Mesenchymal stem cell (in vitro differentiated cells and primary cell): ENCODE results near the gene MIEN1.

Source experiments
- DNase-seq: peaks from one replicate; pipeline ENCODE4 v3.0.0-alpha.2; 2013
- H2AFZ ChIP-seq: one replicate; pipeline ENCODE4 v1.6.1; 2013; ENCODE audit warnings: low read depth, mild to moderate bottlenecking, control low read depth, inconsistent platforms, low read length, moderate library complexity
- H2AK5ac ChIP-seq: 2 replicates; pipeline ENCODE4 v1.6.1; 2013; ENCODE audit warnings: low read length, moderate library complexity, mild to moderate bottlenecking, inconsistent platforms; ENCODE audit not compliant: severe bottlenecking
- H2BK120ac ChIP-seq: one replicate; pipeline ENCODE4 v1.6.1; 2013; ENCODE audit warnings: low read depth, mild to moderate bottlenecking, inconsistent platforms, low read length, moderate library complexity
- H2BK12ac ChIP-seq, 2 experiments: one replicate each; pipeline ENCODE4 v1.6.1; 2013; ENCODE audit warnings: inconsistent platforms in 2 of 2, low read length in 2 of 2, mild to moderate bottlenecking in 2 of 2, moderate library complexity in 2 of 2, control low read depth in 1 of 2
- H2BK15ac ChIP-seq: one replicate; pipeline ENCODE4 v1.6.1; 2013; ENCODE audit warnings: mild to moderate bottlenecking, low read depth, inconsistent platforms; ENCODE audit not compliant: poor library complexity, severe bottlenecking
- H2BK5ac ChIP-seq: 2 replicates; pipeline ENCODE4 v1.6.1; 2013; ENCODE audit warnings: low read depth, mild to moderate bottlenecking, low read length, control low read depth, inconsistent platforms; ENCODE audit not compliant: poor library complexity, severe bottlenecking
- H3K14ac ChIP-seq, 2 experiments: one replicate each; pipeline ENCODE4 v1.6.1; 2013; ENCODE audit warnings: inconsistent platforms in 2 of 2, low read length in 2 of 2, control low read depth in 1 of 2, mild to moderate bottlenecking in 1 of 2, moderate library complexity in 1 of 2
- H3K18ac ChIP-seq, 2 experiments: one replicate each; pipeline ENCODE4 v1.6.1; 2013; ENCODE audit warnings: inconsistent platforms in 2 of 2, low read length in 2 of 2, control low read depth in 1 of 2, low read depth in 1 of 2, mild to moderate bottlenecking in 1 of 2
- H3K23ac ChIP-seq, 2 experiments: one replicate each; pipeline ENCODE4 v1.6.1; 2013; ENCODE audit warnings: inconsistent platforms in 2 of 2, low read length in 2 of 2, mild to moderate bottlenecking in 2 of 2, moderate library complexity in 2 of 2, control low read depth in 1 of 2
- H3K27ac ChIP-seq: 2 replicates; pipeline ENCODE4 v1.5.1; 2013; ENCODE audit warnings: mild to moderate bottlenecking, moderate library complexity, low read length, control low read depth, inconsistent platforms; ENCODE audit not compliant: poor library complexity, severe bottlenecking
- H3K27me3 ChIP-seq, 2 experiments: 2 replicates each; pipeline versions ENCODE4 v1.6.1 to v1.7.0; 2013; ENCODE audit warnings: low read length in 2 of 2, mild to moderate bottlenecking in 2 of 2, moderate library complexity in 2 of 2, control low read depth in 1 of 2, inconsistent platforms in 1 of 2; ENCODE audit not compliant: control insufficient read depth in 1 of 2, insufficient read depth in 1 of 2
- H3K36me3 ChIP-seq, 2 experiments: 2 replicates each; pipeline versions ENCODE4 v1.6.1 to v1.7.0; 2013; ENCODE audit warnings: low read length in 2 of 2, control low read depth in 1 of 2, inconsistent platforms in 1 of 2, low read depth in 1 of 2, mild to moderate bottlenecking in 1 of 2; ENCODE audit not compliant: insufficient read depth in 2 of 2, control insufficient read depth in 1 of 2
- H3K4ac ChIP-seq, 2 experiments: one replicate each; pipeline ENCODE4 v1.6.1; 2013; ENCODE audit warnings: inconsistent platforms in 2 of 2, low read length in 2 of 2, mild to moderate bottlenecking in 2 of 2, moderate library complexity in 2 of 2, control low read depth in 1 of 2, low read depth in 1 of 2
- H3K4me1 ChIP-seq: 2 replicates; pipeline ENCODE4 v1.6.1; 2013; ENCODE audit warnings: low read depth, low read length, control low read depth; ENCODE audit not compliant: control insufficient read depth, insufficient read depth
- H3K4me2 ChIP-seq: 2 replicates; pipeline ENCODE4 v1.6.1; 2013; ENCODE audit warnings: low read length, mild to moderate bottlenecking, inconsistent platforms; ENCODE audit not compliant: poor library complexity, severe bottlenecking
- H3K4me3 ChIP-seq, 2 experiments: 2 replicates each; pipeline versions ENCODE4 v1.5.1 to v1.7.0; 2013; ENCODE audit warnings: low read length in 2 of 2, mild to moderate bottlenecking in 2 of 2, control low read depth in 1 of 2, low read depth in 1 of 2; ENCODE audit not compliant: insufficient read depth in 1 of 2
- H3K79me1 ChIP-seq: replicated peaks from 2 replicates; pipeline ENCODE4 v1.6.1; 2013; ENCODE audit warnings: mild to moderate bottlenecking, control low read depth, low read length, inconsistent platforms; ENCODE audit not compliant: poor library complexity, severe bottlenecking
- H3K9ac ChIP-seq: 2 replicates; pipeline ENCODE4 v1.7.0; 2013; ENCODE audit warnings: mild to moderate bottlenecking, low read length, moderate library complexity
- H3K9me3 ChIP-seq: 2 replicates; pipeline ENCODE4 v1.7.0; 2013; ENCODE audit warnings: mild to moderate bottlenecking, low read length; ENCODE audit not compliant: control insufficient read depth
- H4K8ac ChIP-seq: one replicate; pipeline ENCODE4 v1.6.1; 2013; ENCODE audit warnings: inconsistent platforms, mild to moderate bottlenecking, low read length, moderate library complexity
- H4K91ac ChIP-seq: one replicate; pipeline ENCODE4 v1.6.1; 2013; ENCODE audit warnings: mild to moderate bottlenecking, low read length, inconsistent platforms
- WGBS: methylation state at CpG from one replicate; pipeline ENCODE4 v1.1.7; 2013; ENCODE audit warnings: mixed read lengths; 5-methylcytosine and 5-hydroxymethylcytosine counted together

Gene MIEN1

GRCh38 chr17:39724731-39725130, 5.6 kb downstream of the MIEN1 start:
- peaks cover 11% of the 10 kb centered on the region for H3K4me1 ChIP-seq
- no peak overlapping the region for H4K8ac ChIP-seq
- H2BK120ac ChIP-seq: no peak overlapping the region
- H3K4me3 ChIP-seq: no peak overlapping the region
- peaks cover 53 to 79% of the 10 kb centered on the region in 2 experiments for H3K36me3 ChIP-seq
- no peak overlapping the region for H3K9ac ChIP-seq
- no peak overlapping the region for H3K4me2 ChIP-seq
- no peaks in the 10 kb centered on the region for H3K9me3 ChIP-seq
- no peak overlapping the region for H2AK5ac ChIP-seq
- H3K18ac ChIP-seq: no peak overlapping the region
- H2AFZ ChIP-seq: no peak overlapping the region
- H3K79me1 ChIP-seq: peaks cover 16% of the 10 kb centered on the region
- no peak overlapping the region for H2BK12ac ChIP-seq
- no peak overlapping the region for H2BK5ac ChIP-seq
- no peak overlapping the region for H2BK15ac ChIP-seq
- H3K27ac ChIP-seq: no peak overlapping the region
- no peak overlapping the region for H3K23ac ChIP-seq
- no peak overlapping the region for H3K14ac ChIP-seq
- no peak for DNase-seq
- no peak overlapping the region for H3K4ac ChIP-seq
- no peaks in the 10 kb centered on the region for H3K27me3 ChIP-seq
- WGBS: 97% methylated on average over 13 of the region's 13 CpGs
- no peak overlapping the region for H4K91ac ChIP-seq

- H2BK15ac ChIP-seq: no peak overlapping the region
- no peak overlapping the region for H2BK5ac ChIP-seq
- peaks cover 16% of the 10 kb centered on the region for H3K79me1 ChIP-seq
- no peak overlapping the region for H3K4me3 ChIP-seq
- H3K4me2 ChIP-seq: no peak overlapping the region
- no peak overlapping the region for H2BK12ac ChIP-seq
- no peak overlapping the region for H3K18ac ChIP-seq
- no peak overlapping the region for H4K91ac ChIP-seq
- H2AK5ac ChIP-seq: no peak overlapping the region
- H3K9ac ChIP-seq: no peak overlapping the region
- peaks cover 6% of the 10 kb centered on the region for H3K4me1 ChIP-seq
- WGBS: 92% methylated on average over 22 of the region's 34 CpGs
- H3K4ac ChIP-seq: no peak overlapping the region
- peaks cover 51 to 76% of the 10 kb centered on the region in 2 experiments for H3K36me3 ChIP-seq
- DNase-seq: no peak
- H3K9me3 ChIP-seq: no peaks in the 10 kb centered on the region
- H3K14ac ChIP-seq: no peak overlapping the region
- no peak overlapping the region for H2AFZ ChIP-seq
- no peak overlapping the region for H3K23ac ChIP-seq
- no peak overlapping the region for H4K8ac ChIP-seq
- no peak overlapping the region for H2BK120ac ChIP-seq
- no peak overlapping the region for H3K27ac ChIP-seq
- H3K27me3 ChIP-seq: no peaks in the 10 kb centered on the region
Measured at GRCh38 chr17:39722965-39723848, 7.1 kb downstream of the MIEN1 start.

GRCh38 chr17:39722104-39722503, 8.2 kb downstream of the MIEN1 start:
- Histone ChIP-seq H3K18ac (no peak overlapping the region), H3K27me3 (no peaks in the 10 kb centered on the region), H4K8ac (no peak overlapping the region), H2AFZ (no peak overlapping the region), H3K4me3 (no peak overlapping the region), H3K27ac (no peak overlapping the region), H3K4ac (no peak overlapping the region), H3K14ac (no peak overlapping the region), H2BK5ac (no peak overlapping the region), H3K23ac (no peak overlapping the region), H2AK5ac (no peak overlapping the region), H2BK12ac (no peak overlapping the region), H2BK15ac (no peak overlapping the region), H4K91ac (no peak overlapping the region), H3K79me1 (peaks cover 12% of the 10 kb centered on the region), H3K4me1 (peaks cover 6% of the 10 kb centered on the region), H3K9ac (no peak overlapping the region), H3K36me3 (peaks cover 50 to 71% of the 10 kb centered on the region in 2 experiments), H2BK120ac (no peak overlapping the region), H3K9me3 (no peaks in the 10 kb centered on the region), H3K4me2 (no peak overlapping the region)
- DNase-seq: no peak
- WGBS: 93% methylated on average over 4 of the region's 6 CpGs

- Histone ChIP-seq H3K4me1 (peaks cover 5% of the 10 kb centered on the region), H3K79me1 (peaks cover 18% of the 10 kb centered on the region), H3K27me3 (no peaks in the 10 kb centered on the region), H3K4ac (no peak overlapping the region), H3K23ac (no peak overlapping the region), H2AFZ (no peak overlapping the region), H3K9me3 (no peaks in the 10 kb centered on the region), H3K14ac (no peak overlapping the region), H4K8ac (no peak overlapping the region), H2BK120ac (no peak overlapping the region), H4K91ac (no peak overlapping the region), H2BK12ac (no peak overlapping the region), H3K18ac (no peak overlapping the region), H2BK15ac (no peak overlapping the region), H2AK5ac (no peak overlapping the region), H3K4me3 (no peak overlapping the region), H3K4me2 (no peak overlapping the region), H3K27ac (no peak overlapping the region), H2BK5ac (no peak overlapping the region), H3K36me3 (peaks cover 58 to 74% of the 10 kb centered on the region in 2 experiments), H3K9ac (no peak overlapping the region)
- DNase-seq: no peak
- WGBS: 92% methylated on average over 5 of the region's 7 CpGs
Measured at GRCh38 chr17:39719563-39720355, 10.6 kb downstream of the MIEN1 start.
